NCI-H1417 (cell line): ENCODE results near the gene NSD1.
A peak's percentile ranks its signal among the peaks of the same experiment; 100 is the strongest.

Source experiments
- DNase-seq, 3 experiments: peaks; one replicate each; lab custom pipeline; 2025; lab: John Stamatoyannopoulos, UW

NSD1 gene

DNA sequence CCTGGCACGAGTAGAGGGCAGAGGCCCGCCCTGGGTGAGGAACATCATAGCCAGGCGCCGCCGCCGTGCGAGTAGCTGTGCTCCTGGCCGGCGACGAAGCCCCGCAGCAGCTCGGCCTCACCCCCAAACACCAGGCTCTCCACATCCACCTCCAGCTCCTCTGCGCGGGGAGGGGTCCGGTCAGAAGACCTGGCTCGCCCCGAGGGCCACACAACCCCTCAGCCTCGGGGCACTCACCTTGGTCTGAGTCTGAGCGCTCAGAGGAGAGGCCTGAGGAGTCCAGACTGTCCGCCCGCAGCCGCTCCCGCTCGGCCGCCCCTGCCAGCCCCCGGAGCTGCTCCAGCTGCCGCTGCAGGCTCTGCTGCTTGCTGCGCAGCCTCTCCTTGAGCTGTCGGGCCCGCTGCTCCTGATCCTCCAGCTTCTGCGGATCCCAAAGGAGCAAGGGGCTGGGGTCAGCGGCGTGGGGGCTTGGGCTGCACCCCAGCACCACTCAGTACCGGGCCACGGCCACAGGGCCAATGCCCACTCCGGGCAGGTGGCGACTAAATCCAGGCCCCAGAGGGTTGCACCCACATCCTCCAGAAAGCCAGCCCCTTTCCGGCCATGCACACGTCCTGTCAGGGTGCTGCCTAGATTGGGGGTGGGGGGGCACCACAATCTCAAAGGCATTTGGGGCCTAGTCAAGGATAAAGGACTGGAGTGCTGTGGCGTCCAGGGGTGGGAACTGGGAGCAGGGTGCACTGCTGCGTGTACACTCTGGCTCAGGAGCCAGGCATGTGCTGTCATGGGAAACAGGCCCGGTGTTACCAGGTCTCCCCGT, 174.2 kb downstream of the NSD1 start:
- no peak for DNase-seq

DNA sequence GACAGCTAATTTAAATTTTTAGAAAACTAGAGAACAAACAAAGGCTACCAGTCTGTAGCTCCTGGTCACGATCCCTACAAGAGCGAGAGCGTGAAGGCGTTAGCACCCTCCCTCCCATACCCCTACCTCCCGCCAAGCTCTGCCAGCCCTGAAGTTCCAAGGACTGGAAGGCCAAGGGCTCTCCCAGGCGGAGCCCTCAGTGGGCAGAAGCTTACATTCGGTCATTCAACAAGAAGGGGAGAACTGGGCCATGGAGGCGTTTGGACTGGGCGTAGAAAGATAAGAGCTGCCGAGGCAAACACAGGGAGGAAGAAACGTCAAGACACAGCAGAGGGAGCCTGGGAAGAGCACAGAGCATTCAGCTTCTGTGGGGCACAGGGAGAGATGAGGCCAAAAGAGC, 175.2 kb downstream of the NSD1 start:
- DNase-seq: no peak

DNA sequence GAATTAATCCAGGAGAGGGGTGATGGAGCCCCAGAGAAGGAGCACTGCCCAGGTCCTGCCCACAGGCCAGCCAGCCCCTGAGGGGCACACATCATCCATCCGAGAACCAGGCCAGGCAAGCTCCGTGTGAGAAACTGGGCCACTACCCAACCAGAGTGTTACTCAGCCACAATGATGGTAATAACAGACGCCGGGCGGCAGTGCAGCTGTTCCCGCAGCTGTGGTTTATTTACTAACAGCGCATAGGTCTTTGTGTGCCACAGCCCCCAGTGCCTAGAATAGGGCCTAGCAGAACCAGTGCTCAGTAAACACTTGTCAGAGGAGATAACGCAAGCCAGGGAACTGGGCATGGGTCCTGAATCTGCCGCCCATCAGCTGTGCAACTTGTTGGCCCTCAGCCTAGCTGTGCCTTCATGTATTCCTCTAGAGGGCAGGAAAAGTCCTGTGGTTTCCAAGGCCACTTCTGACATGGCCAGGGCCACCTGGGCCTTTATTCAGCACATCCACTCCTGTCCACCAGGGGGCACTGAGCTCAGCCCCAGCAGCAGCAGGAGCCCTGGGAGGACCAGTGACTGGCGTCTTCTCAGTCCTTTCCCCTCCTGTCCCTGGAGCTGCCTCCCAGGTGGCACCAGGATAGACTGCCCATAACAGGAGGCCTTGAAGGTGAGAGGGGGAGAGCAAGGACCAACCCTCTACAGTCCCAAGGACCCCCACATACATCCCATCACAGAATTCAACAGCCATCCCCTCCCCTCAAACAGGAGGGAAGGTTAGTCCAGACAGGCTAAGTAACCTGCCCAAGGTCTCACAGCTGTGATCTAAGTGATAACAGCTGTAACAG, 176.0 kb downstream of the NSD1 start:
- peak; percentile 23 to 56 (median 55) for DNase-seq

DNA sequence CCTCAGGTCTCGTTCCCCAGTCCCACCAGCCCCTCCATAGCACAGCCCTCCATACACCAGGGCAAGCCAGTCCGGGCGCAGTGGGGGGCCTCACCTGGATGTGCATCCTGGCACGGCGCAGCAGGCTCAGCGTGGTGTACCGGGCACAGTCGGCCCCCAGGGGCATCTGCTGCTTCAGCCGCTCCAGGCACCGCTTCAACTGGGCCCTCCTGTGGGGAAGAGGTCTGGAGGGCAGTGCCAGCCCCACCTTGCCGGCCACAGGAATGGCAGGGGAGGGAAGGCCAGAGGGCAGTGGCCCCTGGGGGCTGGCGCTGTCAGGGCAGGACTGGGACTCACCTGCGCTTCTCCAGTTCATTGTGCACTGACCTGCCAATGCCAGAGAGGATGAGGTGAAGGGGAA, 176.8 kb downstream of the NSD1 start:
- DNase-seq: peak in 2 of 3 experiments; percentile 45 to 61

DNA sequence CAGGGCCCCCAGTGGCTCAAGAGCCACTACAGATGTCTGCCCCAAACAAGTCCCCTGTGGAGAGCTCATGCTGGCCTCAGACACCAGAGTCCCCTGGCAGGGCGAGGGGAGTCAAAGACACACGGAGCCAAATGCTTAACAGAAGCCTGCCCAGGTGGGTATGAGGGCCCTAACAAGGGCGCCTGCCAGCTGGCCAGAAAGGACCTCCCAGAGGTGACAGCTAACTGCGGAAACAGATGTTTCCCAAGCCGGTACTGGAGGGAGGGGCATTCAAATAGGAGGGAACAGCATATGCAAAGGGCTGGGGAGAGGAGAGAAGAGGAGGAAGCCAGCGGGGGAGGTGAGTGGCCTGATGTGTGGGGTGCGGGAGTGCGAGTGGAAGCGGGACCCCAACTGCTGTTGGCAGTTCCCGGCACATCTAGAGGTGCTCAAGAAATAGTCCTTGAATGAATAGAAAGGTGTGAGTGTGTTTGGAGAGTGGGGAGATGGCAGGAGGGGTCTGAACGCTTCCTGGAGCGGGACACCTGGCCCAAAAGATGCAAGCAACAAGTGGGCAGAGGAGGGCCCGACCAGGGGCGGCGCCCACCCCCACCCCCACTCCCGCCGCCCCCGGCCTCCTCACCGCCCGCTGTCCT, 177.3 kb downstream of the NSD1 start:
- DNase-seq: peak in 2 of 3 experiments; percentile 45 to 61

DNA sequence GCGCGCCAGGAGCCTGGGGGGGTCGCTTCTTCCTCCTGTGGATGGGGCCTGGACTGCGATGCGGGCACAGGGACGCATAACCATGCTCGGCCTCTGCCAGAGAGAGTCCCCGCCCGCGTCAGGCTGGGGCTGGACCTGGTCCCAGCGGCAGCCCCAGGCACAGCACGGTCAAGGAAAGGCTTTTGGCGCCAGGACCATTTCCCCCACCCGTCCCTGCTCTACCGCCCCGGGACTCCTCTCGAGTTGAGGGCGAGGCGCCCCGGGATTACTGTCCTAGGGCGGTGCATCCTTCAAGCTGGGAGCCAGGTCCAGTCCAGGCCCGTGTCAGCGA, 177.8 kb downstream of the NSD1 start:
- DNase-seq: peak in 1 of 3 experiments; percentile 40

DNA sequence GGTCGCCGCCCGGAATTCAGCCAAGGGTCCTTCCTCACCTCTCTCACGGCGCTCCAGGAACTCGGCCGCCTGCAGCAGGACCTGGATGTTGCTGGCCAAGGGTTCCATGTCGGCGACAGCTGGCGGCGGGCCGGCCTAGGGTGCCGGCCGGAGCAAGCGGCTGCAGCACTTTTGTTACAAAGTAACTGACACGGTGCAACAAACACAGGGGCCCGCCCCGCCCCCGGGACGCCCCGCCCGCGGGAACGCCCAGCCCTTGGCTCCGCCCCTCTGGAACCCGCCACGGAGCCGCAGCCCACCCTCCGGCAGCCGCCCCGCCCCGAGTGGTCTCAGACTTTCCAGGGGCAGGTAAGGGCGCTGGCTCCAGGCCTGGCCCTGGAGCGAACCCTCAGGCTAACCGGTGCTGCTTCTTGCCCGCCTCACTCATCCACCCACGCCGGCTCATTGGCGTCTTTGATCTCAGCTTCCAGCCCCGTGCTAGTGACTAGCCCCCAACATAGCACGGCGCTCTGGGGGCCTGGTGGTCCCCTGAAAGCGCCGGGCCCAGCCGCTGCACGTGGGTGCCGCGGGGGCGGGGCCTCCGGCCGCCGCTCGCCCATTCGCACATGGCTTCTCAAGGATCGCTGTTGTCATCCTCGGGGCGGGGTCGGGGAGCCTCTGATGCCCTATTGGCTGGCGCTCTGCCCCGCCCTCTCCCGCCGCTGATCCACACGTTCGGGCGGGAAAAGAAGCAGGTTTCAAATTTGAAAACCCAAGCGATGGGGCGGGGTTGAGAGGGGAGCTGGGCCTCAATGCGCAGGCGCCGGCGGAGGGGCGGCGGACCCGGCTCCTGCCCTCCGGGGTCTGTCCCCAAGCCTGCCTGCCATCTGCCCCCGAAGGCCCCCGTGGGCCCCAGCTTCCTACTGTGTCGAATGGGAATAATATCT, 178.4 kb downstream of the NSD1 start, which contains the start of gene MXD3:
Gene MXD3, minus strand, starts transcription at position 176 of the 926 bp plus-strand sequence. Its CDS starts 68 bp downstream, at position 108.
- DNase-seq: peak; percentile 94 to 98 (median 97)

DNA sequence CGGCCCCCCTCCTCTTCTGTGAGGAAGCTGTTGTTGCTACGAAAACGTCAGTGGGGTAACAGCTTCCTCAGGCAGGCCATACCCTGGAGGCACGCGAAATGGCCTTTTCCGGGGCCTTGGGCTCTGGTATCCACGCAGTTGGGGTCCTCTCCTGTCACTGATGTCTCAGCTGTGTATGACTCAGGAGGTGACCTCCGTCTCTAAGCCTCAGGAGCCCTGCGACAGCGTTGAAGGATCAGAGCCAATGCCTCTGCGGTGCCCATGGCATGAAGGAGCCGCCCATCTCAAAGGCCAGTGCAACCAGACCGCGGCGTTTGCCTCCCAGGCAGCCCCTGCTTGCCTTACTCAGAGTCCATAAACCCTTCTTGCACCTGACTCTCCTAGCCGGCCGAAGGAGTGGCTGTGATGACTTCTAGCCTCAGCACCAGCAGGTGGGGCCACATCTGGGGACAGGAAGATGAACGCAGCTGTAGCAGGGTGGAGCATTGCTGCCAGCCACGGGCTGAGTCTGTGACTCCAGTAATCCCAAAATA, 179.1 kb downstream of the NSD1 start:
- peak; percentile 54 to 73 (median 61) for DNase-seq

DNA sequence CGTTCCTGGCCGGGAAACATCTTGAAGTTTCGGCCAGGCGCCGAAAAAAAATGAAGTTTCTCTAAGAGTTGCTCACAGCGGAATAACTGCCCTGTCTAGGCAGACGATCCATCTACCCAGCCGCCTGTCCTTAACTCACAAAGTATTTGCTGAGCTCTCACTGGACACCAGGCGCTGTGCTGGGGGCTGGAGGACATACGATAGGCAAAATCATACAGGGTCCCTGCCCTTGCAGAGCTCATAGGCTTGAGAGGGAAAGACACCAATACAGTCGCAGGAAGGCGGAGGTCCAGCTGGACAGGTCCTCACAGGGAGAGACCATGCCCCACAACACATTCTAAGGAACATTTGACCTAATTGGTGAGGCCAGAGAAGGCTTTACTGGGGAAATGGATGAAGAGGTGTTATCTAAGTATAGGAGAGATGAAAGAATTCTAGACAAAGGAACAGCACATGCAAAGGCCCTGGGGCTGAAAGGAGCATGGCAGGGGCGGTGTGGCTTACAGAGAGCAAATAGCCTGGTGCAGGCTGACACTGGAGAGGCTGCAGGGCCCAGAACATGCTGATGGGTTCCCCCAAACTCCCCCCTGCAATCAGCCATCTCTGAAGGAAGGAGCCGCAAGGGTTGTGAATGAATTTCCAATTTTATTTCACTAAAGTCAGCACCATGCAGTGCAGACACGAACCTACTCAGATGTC, 180.1 kb downstream of the NSD1 start:
- DNase-seq: no peak

DNA sequence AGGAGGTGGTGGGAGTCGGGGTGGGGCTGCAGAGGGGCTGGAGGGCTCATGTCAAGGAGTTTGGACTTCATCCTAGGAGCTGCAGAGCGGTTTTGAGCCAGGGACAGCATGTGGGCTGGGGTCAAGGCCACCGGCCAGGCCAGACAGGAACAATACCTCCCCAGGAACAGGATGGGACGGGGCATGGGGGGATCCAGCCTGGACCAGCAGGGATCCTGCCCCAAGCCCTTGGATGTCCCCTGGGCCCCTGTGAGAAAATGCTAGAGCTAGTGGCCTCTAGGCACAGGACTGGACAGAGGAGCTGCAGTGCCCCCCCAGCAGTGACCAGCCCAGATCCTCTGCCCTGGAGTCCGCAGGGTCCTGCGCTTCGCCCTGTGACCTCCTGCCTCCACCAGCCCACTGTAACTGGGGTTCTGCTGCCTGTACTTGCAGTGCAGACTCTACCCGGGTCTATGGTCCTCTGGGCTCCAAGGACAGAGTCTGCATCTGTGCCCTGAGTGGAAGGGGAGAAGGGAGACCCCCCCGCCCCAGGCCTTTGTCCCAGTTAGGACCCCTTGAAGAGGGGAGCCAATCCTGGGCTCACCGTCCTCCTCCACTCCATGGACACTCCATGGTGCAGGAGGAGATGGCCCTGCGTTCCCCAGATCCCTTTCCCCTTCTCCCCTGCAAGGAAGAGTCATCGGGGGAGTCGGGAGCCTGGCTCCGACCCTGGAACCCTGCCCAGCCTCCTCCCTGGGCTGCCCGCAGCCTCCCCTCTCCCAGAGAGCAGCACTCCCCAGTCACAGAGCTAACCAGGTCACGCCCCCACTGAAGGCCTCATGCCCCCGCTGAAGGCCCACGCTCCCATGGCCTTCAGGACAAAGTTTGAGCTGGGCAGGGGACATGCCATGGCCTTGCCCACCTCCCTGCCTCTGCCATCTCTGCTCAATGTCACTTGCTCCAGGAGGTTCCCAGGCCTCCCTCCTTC, 181.1 kb downstream of the NSD1 start:
- no peak for DNase-seq

DNA sequence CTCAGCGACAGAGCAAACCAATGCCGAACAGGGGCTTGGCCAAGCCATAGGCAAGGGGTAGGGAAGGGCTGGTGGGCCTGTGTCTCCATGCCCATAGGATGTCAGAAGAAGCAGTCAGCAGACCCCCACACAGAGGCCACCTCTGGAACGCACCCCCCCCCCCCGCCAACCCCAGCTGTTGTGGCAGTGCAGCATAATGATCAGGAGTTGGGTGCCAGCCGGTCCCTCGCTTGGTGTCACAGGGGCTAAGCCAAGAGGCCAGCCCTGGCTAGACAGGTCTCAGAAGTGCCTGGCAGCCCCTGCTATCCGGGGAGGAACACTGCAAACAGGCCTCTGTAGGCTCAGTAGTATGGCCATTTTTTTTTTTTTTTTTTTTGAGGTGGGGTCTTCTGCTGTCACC, 181.8 kb downstream of the NSD1 start:
- no peak for DNase-seq

DNA sequence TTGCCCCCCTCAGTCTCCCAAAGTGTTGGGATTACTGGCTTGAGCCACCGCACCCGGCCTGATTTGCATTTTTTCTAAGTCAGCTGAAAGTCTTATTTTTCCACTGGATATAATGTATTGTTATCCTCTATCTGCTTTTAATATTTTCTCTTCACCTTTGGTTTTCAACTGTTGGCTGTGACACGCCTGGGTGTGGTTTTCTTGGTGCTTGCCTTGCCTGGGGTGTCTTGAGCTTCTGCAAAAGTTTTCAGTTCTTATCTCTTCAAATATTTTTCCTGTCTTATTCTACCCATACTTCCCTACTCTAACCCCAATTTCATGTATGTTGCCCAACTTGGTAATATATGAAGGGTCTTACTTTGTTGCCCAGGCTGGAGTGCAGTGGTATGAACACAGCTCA, 182.4 kb downstream of the NSD1 start:
- DNase-seq: no peak

DNA sequence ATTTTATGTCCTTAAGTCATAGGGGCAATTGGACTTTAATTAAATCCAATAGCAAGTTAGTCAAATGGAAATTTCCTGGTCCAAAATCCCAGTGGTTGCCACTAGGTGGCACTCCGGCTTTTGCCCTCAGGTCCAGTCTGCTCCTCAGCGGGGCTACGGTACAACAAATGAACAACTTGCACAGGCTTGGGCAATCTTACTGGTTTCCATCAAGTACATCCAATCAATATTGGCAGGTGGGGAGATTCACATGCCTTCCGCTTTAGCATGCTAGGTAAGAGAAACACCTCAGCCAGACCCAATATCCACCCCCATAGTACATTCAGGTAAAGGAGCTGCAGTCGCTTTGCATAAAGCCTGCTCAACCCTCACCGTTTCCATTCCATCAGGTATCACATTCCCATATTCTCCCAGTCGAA, 184.4 kb downstream of the NSD1 start:
- peak; percentile 33 to 73 (median 64) for DNase-seq

DNA sequence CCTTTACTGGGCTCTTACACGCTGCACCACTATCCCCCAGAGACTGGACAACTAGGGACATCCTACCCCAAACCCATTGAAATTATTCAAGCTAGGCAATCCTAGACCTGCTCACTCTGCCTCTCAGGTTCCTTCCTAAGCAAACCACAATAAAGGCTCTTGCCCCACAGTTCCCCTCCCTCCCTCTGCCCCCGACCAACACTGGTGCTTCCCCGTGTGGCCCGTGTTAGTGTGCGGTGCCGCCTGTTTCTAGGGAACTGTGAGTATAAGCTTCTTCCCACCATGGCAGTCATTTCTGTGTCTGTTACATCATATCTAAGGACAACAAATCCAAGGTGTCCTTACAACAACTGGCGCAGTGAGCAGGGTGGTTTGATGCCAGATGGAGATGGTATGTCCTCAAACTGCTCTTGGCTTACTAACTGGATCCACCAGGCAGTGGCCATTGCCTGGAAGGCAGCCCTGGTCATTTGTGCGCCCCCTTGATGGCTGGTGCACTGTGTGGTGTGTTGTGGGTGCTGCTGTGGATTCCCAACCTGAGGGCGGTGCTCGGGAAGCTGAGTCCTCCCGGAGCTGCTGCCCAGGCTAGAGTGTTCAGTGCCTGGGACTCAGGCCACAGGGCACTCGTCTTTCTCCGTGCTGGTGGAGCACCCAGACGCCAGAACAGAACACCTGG, 186.5 kb downstream of the NSD1 start:
- DNase-seq: no peak

DNA sequence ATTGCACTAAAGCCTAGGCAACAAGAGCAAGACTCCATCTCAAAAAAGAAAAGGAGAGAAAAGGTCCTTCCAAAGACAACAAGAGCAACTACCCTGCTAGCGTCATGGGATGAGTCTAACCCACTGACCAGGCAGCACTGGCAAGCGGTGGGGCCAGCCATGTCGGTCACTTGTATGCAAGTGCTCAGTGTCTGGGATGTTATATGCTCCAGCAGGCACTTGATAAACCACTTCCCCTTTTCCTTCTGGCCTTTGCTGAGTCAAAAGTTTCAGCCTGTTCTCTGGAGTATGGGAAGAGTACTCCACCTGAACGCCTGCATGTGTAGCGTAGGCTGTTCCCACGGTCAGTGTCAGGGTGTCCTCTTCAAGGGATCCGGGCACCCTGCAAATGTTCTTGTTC, 187.3 kb downstream of the NSD1 start:
- no peak for DNase-seq

DNA sequence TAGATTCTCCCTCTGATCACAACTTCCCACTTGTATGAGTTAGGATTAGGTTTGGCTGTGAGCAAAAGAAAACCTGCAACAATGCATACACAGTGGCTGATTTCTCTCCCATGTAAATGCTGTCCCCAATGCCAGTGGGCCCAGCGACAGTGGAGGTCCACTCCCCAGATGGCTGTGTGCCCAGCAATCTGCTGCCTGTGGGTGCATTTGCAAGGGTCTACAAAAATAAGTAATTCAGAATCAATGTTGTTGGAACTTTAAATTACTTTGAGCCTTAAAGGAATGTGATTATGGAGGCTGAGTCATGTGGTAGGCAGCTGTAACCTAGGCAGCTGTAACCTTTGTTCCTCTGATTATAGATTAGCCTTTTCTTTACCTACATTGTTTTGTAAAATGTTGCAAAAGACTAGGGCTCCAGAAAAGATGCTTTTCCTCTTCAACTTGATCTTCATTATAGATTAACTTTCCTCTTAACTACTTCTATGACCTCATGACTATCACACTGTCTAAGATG, 192.4 kb downstream of the NSD1 start:
- no peak for DNase-seq

DNA sequence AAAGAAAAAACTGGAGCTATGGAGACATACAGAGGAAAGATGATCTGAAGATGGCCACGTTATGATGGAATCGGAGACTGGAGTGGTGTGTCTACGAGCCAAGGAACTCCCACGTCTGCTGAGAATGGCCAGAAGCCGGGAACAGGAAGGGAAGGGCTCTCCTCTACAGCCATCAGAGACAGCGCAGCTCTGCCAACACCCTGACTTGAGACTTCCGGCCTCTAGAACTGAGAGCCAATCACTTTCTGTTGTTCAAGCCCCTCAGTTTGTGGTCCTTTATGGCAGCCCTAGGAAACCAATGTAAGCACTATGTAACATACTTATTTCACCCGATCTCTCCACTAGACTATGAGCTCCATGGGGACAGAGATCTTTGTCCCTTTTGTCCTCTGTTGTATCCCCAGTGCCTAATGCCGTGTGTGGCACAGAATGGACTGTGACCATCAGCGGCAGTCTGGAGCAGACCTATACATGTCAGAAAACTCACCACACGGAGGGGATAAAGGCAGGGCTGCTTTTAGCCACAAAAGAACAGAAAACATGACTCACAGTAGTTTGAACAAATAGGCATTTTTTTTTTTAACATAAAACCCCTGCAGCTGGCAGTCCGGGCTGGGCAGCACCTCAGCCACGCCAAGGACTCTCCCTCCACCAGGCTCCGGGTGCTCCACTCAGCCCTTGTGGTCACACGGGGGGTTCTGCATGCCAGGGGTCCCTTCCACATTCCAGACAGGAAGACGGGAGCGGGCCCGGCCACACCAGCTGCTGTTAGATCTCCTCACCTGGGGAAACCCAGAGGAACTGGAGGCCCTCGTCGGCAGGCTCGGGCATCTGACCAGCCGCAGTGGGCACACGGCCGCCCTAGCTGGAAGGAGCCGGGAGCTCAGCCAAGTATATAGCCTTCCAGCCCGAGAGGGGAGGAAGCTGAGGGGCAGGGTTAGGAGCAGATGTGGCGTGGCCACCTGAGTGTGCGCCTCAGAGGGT, 194.3 kb downstream of the NSD1 start:
- no peak for DNase-seq
